ENCODE data around the gene LHFPL6.

LHFPL6 gene

DNA sequence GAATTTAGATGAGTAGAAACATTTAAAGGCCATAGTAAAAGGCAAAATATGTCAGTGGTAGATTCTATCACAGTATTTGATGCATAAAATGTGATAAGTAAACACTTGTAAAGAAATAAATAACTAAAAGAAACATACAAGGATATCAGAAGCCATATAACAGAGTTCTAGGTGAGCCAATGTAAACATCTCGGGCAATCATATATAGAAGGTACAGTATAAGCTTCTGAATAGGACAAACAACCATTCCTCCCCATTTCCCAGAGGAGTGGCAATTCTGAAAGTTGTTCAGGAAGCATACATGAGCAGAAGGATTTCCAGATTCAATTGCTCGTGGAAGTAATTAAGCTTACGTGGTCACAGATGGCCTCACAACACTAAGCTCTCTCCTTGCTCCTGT is 267.3 kb downstream of the LHFPL6 start:
- H3F3A ChIP-seq (ENCODE audit: insufficient read depth, low read length): no peaks in the 10 kb centered on the region
- DNase-seq: no peak
- H3K9ac ChIP-seq (ENCODE audit: low read length): no peak overlapping the region
- H2AFZ ChIP-seq (ENCODE audit: low read length): no peak overlapping the region
- no peaks in the 10 kb centered on the region for H3K27me3 ChIP-seq (replicated peaks; ENCODE audit: insufficient read depth, low read length)
- TF ChIP-seq EZH2 (optimal IDR thresholded peaks at IDR 0.05; ENCODE audit: low read depth, low read length) (no peak), EZH2phosphoT487 (IDR thresholded peaks at IDR 0.05; ENCODE audit: low read length) (no peak)
- TF ChIP-seq, protein P1, sequence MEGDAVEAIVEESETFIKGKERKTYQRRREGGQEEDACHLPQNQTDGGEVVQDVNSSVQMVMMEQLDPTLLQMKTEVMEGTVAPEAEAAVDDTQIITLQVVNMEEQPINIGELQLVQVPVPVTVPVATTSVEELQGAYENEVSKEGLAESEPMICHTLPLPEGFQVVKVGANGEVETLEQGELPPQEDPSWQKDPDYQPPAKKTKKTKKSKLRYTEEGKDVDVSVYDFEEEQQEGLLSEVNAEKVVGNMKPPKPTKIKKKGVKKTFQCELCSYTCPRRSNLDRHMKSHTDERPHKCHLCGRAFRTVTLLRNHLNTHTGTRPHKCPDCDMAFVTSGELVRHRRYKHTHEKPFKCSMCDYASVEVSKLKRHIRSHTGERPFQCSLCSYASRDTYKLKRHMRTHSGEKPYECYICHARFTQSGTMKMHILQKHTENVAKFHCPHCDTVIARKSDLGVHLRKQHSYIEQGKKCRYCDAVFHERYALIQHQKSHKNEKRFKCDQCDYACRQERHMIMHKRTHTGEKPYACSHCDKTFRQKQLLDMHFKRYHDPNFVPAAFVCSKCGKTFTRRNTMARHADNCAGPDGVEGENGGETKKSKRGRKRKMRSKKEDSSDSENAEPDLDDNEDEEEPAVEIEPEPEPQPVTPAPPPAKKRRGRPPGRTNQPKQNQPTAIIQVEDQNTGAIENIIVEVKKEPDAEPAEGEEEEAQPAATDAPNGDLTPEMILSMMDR (IDR thresholded peaks at IDR 0.05; ENCODE audit: low read length): no peak
- no peaks in the 10 kb centered on the region for H4K20me1 ChIP-seq (ENCODE audit: insufficient read depth, low read length)
- H3K4me3 ChIP-seq (ENCODE audit: low read length): no peak overlapping the region
- H3K9me2 ChIP-seq (replicated peaks; ENCODE audit: insufficient read depth, low read length): no peaks in the 10 kb centered on the region
- no peaks in the 10 kb centered on the region for H3K79me2 ChIP-seq (ENCODE audit: low read length)
- H3K27ac ChIP-seq (ENCODE audit: low read length): no peak overlapping the region
- no peak overlapping the region for H3K4me2 ChIP-seq (ENCODE audit: low read depth, low read length)
- no peaks in the 10 kb centered on the region for H3K4me1 ChIP-seq (ENCODE audit: low read length)
- H3K36me3 ChIP-seq (replicated peaks; ENCODE audit: insufficient read depth, low read length): no peaks in the 10 kb centered on the region
- H3K9me3 ChIP-seq (replicated peaks; ENCODE audit: insufficient read depth, low read length): no peaks in the 10 kb centered on the region

DNA sequence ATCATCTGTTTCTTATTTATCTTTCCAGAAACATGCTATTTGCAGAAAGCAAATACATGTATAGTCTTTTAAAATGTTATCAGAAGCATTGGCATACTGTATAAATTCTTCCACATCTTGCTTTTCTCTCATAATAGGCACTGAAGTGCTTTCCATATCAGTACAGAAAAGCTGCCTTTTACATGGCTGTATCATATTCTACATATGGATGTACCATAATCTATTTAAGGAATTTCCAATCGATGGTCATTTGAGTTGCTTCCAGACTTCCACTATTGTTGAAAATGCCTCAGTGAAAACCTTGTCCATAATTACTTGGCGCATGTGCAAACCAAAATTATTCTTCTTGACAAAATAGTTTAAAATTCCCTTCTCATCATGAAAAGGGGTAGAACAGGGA is 272.5 kb downstream of the LHFPL6 start:
- Histone ChIP-seq H3K4me1 (ENCODE audit: low read length) (no peaks in the 10 kb centered on the region), H3K9me3 (replicated peaks; ENCODE audit: insufficient read depth, low read length) (no peaks in the 10 kb centered on the region), H3K27ac (ENCODE audit: low read length) (no peak overlapping the region), H3K9ac (ENCODE audit: low read length) (no peak overlapping the region), H3K27me3 (replicated peaks; ENCODE audit: insufficient read depth, low read length) (no peaks in the 10 kb centered on the region), H2AFZ (ENCODE audit: low read length) (no peak overlapping the region), H3K36me3 (replicated peaks; ENCODE audit: insufficient read depth, low read length) (no peaks in the 10 kb centered on the region), H3K4me2 (ENCODE audit: low read depth, low read length) (no peak overlapping the region), H3K4me3 (ENCODE audit: low read length) (no peak overlapping the region), H3K79me2 (ENCODE audit: low read length) (no peaks in the 10 kb centered on the region), H4K20me1 (ENCODE audit: insufficient read depth, low read length) (no peaks in the 10 kb centered on the region), H3F3A (ENCODE audit: insufficient read depth, low read length) (no peaks in the 10 kb centered on the region), H3K9me2 (replicated peaks; ENCODE audit: insufficient read depth, low read length) (no peaks in the 10 kb centered on the region)
- TF ChIP-seq, protein P1 (IDR thresholded peaks at IDR 0.05; ENCODE audit: low read length): no peak
- TF ChIP-seq EZH2phosphoT487 (IDR thresholded peaks at IDR 0.05; ENCODE audit: low read length): no peak
- no peak for DNase-seq

DNA sequence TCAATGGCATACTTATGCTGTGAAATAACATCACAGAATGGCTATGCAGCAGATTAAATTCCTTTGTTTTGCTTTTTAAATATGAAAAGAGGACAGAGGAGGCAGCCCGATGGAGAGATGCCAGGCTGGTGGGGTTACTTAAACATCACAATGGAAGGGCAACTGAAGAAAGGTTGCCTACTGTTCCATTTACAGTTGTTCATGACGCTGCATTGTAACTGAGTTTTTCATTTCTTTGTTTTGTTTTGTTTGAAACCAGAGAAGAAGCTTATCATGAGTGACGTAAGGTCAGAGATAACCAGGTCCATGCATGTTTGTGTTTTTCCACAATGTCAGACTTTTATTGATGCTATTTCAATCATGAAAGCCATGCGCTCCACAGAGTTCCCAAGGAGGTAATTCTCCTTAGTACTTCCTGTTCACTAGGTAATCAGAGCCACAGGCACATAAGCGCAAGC is 273.8 kb downstream of the LHFPL6 start:
- Histone ChIP-seq H3F3A (ENCODE audit: insufficient read depth, low read length) (no peaks in the 10 kb centered on the region), H3K27ac (ENCODE audit: low read length) (no peak overlapping the region), H3K4me2 (ENCODE audit: low read depth, low read length) (no peak overlapping the region), H3K9ac (ENCODE audit: low read length) (no peak overlapping the region), H4K20me1 (ENCODE audit: insufficient read depth, low read length) (no peaks in the 10 kb centered on the region), H3K27me3 (replicated peaks; ENCODE audit: insufficient read depth, low read length) (no peaks in the 10 kb centered on the region), H3K9me2 (replicated peaks; ENCODE audit: insufficient read depth, low read length) (no peaks in the 10 kb centered on the region), H3K4me1 (ENCODE audit: low read length) (no peaks in the 10 kb centered on the region), H3K4me3 (ENCODE audit: low read length) (no peak overlapping the region), H3K79me2 (ENCODE audit: low read length) (no peaks in the 10 kb centered on the region), H3K36me3 (replicated peaks; ENCODE audit: insufficient read depth, low read length) (no peaks in the 10 kb centered on the region), H3K9me3 (replicated peaks; ENCODE audit: insufficient read depth, low read length) (no peaks in the 10 kb centered on the region), H2AFZ (ENCODE audit: low read length) (no peak overlapping the region)
- TF ChIP-seq EZH2phosphoT487 (IDR thresholded peaks at IDR 0.05; ENCODE audit: low read length) (no peak), EZH2 (optimal IDR thresholded peaks at IDR 0.05; ENCODE audit: low read depth, low read length) (no peak)
- TF ChIP-seq, protein P1 (IDR thresholded peaks at IDR 0.05; ENCODE audit: low read length): no peak
- DNase-seq: no peak

All from MM.1S (cell line).